HepG2 (cell line): ENCODE measurements around the gene OBP2B. TPM values are rescaled to one million over a fixed set of nuclear protein-coding genes. Genes with fewer than 3 reads are reported as not detected.

ENCODE experiments used
- ATAC-seq: fragments of 200-7000 bp; cut with Tn5 transposase; 3 replicates; pipeline ENCODE4 v1.9.1; 2020; ENCODE audit warnings: mild to moderate bottlenecking, moderate library complexity
- BruUV-seq: library from RNA; stranded (reverse); fragments of 400-500 nt; replicated peaks from 2 replicates; lab custom pipeline; 2021; lab: Mats Ljungman, UMichigan
- CTCF ChIA-PET: fragments of 300-600 bp; formaldehyde crosslinking; extraction: SDS; loops from one replicate; lab custom pipeline; 2021; ENCODE audit warnings: low total read pairs, inconsistent platforms, low intra/inter-chr PET ratio; lab: Yijun Ruan, JAX
- POLR2A ChIA-PET: fragments of 350-600 bp; sonication (Branson Sonifier 250); formaldehyde crosslinking; loops from one replicate; lab custom pipeline; 2020; ENCODE audit warnings: antibody characterized with exemption, inconsistent platforms; lab: Yijun Ruan, JAX
- DNase-seq: peaks from one replicate; pipeline ENCODE4 v3.0.0-alpha.2; 2015; ENCODE audit warnings: low spot score
- FAIRE-seq: peaks from 3 replicates; lab custom pipeline; 2011; peaks lifted over from hg19 to GRCh38; lab: Jason Lieb, UNC
- H2AFZ ChIP-seq: one replicate; pipeline ENCODE4 v1.6.1; 2011; ENCODE audit warnings: low read length, inconsistent platforms
- H3K27ac ChIP-seq: fragments of 300-600 bp; 3 replicates; pipeline ENCODE4 v1.8.0; 2011; ENCODE audit warnings: mixed run types, mild to moderate bottlenecking, mixed read lengths, low read length, inconsistent platforms; ENCODE audit not compliant: insufficient read depth; ENCODE audit errors: extremely low read length
- H3K27me3 ChIP-seq, 2 experiments: fragments of 200-600 bp in 1 of 2; 2 replicates in 1 of 2; 3 replicates in 1 of 2; pipeline versions ENCODE4 v1.6.0 to v1.8.0; 2011; ENCODE audit warnings: low read length in 2 of 2, mild to moderate bottlenecking in 2 of 2, moderate library complexity in 2 of 2, inconsistent platforms in 1 of 2; ENCODE audit not compliant: insufficient read depth in 2 of 2, control insufficient read depth in 1 of 2
- H3K36me3 ChIP-seq, 2 experiments: fragments of 200-600 bp in 1 of 2; replicated peaks in 1 of 2; 2 replicates in 1 of 2; 3 replicates in 1 of 2; pipeline versions ENCODE4 v1.5.1 to v1.8.0; 2011; ENCODE audit warnings: low read length in 2 of 2, inconsistent platforms in 1 of 2; ENCODE audit not compliant: insufficient read depth in 2 of 2, control insufficient read depth in 1 of 2
- H3K4me1 ChIP-seq: 2 replicates; pipeline ENCODE4 v1.5.1; 2012; ENCODE audit warnings: low read length, inconsistent platforms; ENCODE audit not compliant: insufficient read depth
- H3K4me2 ChIP-seq: 2 replicates; pipeline ENCODE4 v1.6.0; 2011; ENCODE audit warnings: low read depth, low read length, inconsistent platforms
- H3K4me3 ChIP-seq, 3 experiments: fragments of 200-600 bp in 1 of 3; sonication (generic), shearing (Covaris generic) in 1 of 3; replicated peaks in 1 of 3; 2 replicates each; pipeline ENCODE4 v1.5.1; 2011 to 2016; ENCODE audit warnings: low read length in 3 of 3, inconsistent platforms in 2 of 3, low read depth in 2 of 3, mild to moderate bottlenecking in 2 of 3, control low read depth in 1 of 3, mixed read lengths in 1 of 3; ENCODE audit not compliant: insufficient read depth in 1 of 3
- H3K79me2 ChIP-seq: one replicate; pipeline ENCODE4 v1.6.1; 2011; ENCODE audit warnings: low read length, inconsistent platforms; ENCODE audit not compliant: insufficient read depth
- H3K9ac ChIP-seq: 2 replicates; pipeline ENCODE4 v1.6.0; 2011; ENCODE audit warnings: mild to moderate bottlenecking, low read depth, low read length, inconsistent platforms; ENCODE audit not compliant: insufficient read depth
- H3K9me3 ChIP-seq: 2 replicates; pipeline ENCODE4 v1.5.1; 2012; ENCODE audit warnings: mild to moderate bottlenecking, low read length
- H4K20me1 ChIP-seq: 2 replicates; pipeline ENCODE4 v1.6.0; 2011; ENCODE audit warnings: inconsistent platforms, mild to moderate bottlenecking, low read length, moderate library complexity; ENCODE audit not compliant: insufficient read depth
- GTF2F1 ChIP-seq: fragments of 150-350 bp; IDR thresholded peaks from 2 replicates; pipeline ENCODE4 v1.6.1; 2014; ENCODE audit warnings: low read length
- HINFP ChIP-seq: sonication (generic); formaldehyde crosslinking; IDR thresholded peaks from 2 replicates; pipeline ENCODE4 v1.4.0; 2020; ENCODE audit warnings: low read depth, mild to moderate bottlenecking, missing genetic modification reagents
- JUND ChIP-seq: sonication (generic); formaldehyde crosslinking; IDR thresholded peaks from 2 replicates; pipeline ENCODE4 v1.8.0; 2022; ENCODE audit warnings: mild to moderate bottlenecking, missing genetic modification reagents
- NCOA5 ChIP-seq: sonication (generic); formaldehyde crosslinking; IDR thresholded peaks from 2 replicates; pipeline ENCODE4 v1.4.0; 2020; ENCODE audit warnings: missing genetic modification reagents
- SMYD3 ChIP-seq: sonication (generic); formaldehyde crosslinking; IDR thresholded peaks from 2 replicates; pipeline ENCODE4 v1.8.1; 2023; ENCODE audit warnings: mild to moderate bottlenecking, missing genetic modification reagents
- ZBTB49 ChIP-seq: sonication (generic); formaldehyde crosslinking; IDR thresholded peaks from 2 replicates; pipeline ENCODE4 v1.4.0; 2020; ENCODE audit warnings: missing genetic modification reagents, borderline replicate concordance
- ZNF124 ChIP-seq: sonication (generic); formaldehyde crosslinking; IDR thresholded peaks from 2 replicates; pipeline ENCODE4 v1.4.0; 2020; ENCODE audit warnings: missing genetic modification reagents
- ZNF33B ChIP-seq: sonication (generic); formaldehyde crosslinking; IDR thresholded peaks from 2 replicates; pipeline ENCODE4 v1.5.1; 2020; ENCODE audit warnings: mild to moderate bottlenecking, missing genetic modification reagents
- ZNF7 ChIP-seq: IDR thresholded peaks from 2 replicates; pipeline ENCODE4 v1.6.1; 2016; ENCODE audit warnings: missing biosample characterization, missing genetic modification reagents
- WGBS: methylation state at CpG from one replicate; pipeline ENCODE4 v1.1.6; 2017; ENCODE audit warnings: low lambda C conversion rate; 5-methylcytosine and 5-hydroxymethylcytosine counted together
- in situ Hi-C: cut with HindIII; loops from 2 replicates; pipeline ENCODE4 v1.10.0; 2017; ENCODE audit warnings: low pct_unique_long_range_greater_than_20kb; ENCODE audit not compliant: extremely low pct_ligation_motif_present
- intact Hi-C: fragments of 100-400 bp; cut with micrococcal nuclease; formaldehyde crosslinking; loops from one replicate; pipeline ENCODE4 v1.10.0; 2022; ENCODE audit not compliant: unreplicated experiment
- polyA plus RNA-seq, 8 experiments: library from polyadenylated mRNA; depleted of rRNA in 3 of 8; stranded (reverse) in 7 of 8; unstranded in 1 of 8; fragments of >200 nt; fragmentation: Illumina TruSeq in 4 of 8; extraction: Trizol in 4 of 8; gene quantifications; 2 replicates each; pipeline versions ENCODE4 v1.2.1 to v1.2.3, GENCODE V29; 2011 to 2016; ENCODE audit warnings: low read depth in 4 of 8, missing spikeins in 1 of 8, mixed read lengths in 1 of 8; ENCODE audit not compliant: insufficient read depth in 1 of 8
- total RNA-seq, 5 experiments: library from RNA; depleted of rRNA; stranded (reverse); fragments of >200 nt; fragmentation: Illumina TruSeq; extraction: Trizol; gene quantifications; 2 replicates each; pipeline ENCODE4 v1.2.3, GENCODE V29; 2016; ENCODE audit warnings: low read depth in 1 of 5
- TF ChIP-seq, protein P1 (sequence below): sonication (generic); formaldehyde crosslinking; IDR thresholded peaks from 2 replicates; pipeline ENCODE4 v1.4.0; 2020; ENCODE audit warnings: missing genetic modification reagents, mild to moderate bottlenecking, borderline replicate concordance
- TF ChIP-seq, protein P2 (sequence below): sonication (generic); formaldehyde crosslinking; IDR thresholded peaks from 2 replicates; pipeline ENCODE4 v1.5.1; 2020; ENCODE audit warnings: mild to moderate bottlenecking, moderate library complexity, missing genetic modification reagents

OBP2B gene
- total and polyA plus RNA-seq, 2 of the 13 experiments (the other 11 are each of a cell fraction or from before 2014, with no cell fraction given) = not detected

DNA sequence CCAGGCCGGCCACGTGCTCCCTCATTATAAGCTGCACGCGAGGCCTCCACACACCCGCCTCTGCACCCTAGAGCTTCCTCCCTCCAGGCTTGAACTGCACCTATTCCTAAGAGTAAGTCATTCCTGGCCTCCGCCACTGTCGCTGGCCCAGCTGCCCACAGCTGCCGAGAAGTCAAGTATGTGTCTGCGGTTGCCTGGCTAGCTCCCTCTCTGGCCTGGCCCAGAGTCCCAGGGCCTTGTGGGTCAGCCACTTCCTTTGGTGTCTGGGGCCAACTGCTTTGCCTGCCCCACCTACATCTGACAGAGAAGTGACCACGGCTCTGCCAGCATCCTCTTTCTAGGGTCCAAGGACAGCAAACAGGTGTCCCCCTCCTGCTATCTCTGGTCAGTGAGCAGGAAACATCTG is 47.6 kb upstream of the OBP2B start:
- H3K4me1 ChIP-seq = peaks cover 15% of the 10 kb centered on the region
- no peaks in the 10 kb centered on the region; the same call in 1 of the 2 replicates for H3K9me3 ChIP-seq
- in situ Hi-C loops = no loop called here
- H3K27me3 ChIP-seq = peaks cover 4 to 11% of the 10 kb centered on the region in 2 experiments; a peak in 2 of 5 replicates
- WGBS = 70% methylated on average over 9 of the region's 10 CpGs
- DNase-seq = no peak
- H3K79me2 ChIP-seq = no peaks in the 10 kb centered on the region
- no peak overlapping the region for H3K9ac ChIP-seq
- H3K4me3 ChIP-seq = no peak overlapping the region
- no peak for FAIRE-seq
- no peaks in the 10 kb centered on the region for H3K36me3 ChIP-seq
- CTCF ChIA-PET = no interaction called here
- no peak overlapping the region for H2AFZ ChIP-seq
- H3K4me2 ChIP-seq = no peak overlapping the region
- ATAC-seq = no peak
- no peaks in the 10 kb centered on the region for H4K20me1 ChIP-seq
- BruUV-seq = no TSS peak
- TF ChIP-seq ZNF33B (CRISPR knock-in tag) (no peak), GTF2F1 (no peak)
- TF ChIP-seq, protein P1, sequence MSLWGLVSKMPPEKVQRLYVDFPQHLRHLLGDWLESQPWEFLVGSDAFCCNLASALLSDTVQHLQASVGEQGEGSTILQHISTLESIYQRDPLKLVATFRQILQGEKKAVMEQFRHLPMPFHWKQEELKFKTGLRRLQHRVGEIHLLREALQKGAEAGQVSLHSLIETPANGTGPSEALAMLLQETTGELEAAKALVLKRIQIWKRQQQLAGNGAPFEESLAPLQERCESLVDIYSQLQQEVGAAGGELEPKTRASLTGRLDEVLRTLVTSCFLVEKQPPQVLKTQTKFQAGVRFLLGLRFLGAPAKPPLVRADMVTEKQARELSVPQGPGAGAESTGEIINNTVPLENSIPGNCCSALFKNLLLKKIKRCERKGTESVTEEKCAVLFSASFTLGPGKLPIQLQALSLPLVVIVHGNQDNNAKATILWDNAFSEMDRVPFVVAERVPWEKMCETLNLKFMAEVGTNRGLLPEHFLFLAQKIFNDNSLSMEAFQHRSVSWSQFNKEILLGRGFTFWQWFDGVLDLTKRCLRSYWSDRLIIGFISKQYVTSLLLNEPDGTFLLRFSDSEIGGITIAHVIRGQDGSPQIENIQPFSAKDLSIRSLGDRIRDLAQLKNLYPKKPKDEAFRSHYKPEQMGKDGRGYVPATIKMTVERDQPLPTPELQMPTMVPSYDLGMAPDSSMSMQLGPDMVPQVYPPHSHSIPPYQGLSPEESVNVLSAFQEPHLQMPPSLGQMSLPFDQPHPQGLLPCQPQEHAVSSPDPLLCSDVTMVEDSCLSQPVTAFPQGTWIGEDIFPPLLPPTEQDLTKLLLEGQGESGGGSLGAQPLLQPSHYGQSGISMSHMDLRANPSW = no peak
- POLR2A ChIA-PET = no interaction called here
- H3K27ac ChIP-seq = no peak overlapping the region
- intact Hi-C loops = no loop called here

DNA sequence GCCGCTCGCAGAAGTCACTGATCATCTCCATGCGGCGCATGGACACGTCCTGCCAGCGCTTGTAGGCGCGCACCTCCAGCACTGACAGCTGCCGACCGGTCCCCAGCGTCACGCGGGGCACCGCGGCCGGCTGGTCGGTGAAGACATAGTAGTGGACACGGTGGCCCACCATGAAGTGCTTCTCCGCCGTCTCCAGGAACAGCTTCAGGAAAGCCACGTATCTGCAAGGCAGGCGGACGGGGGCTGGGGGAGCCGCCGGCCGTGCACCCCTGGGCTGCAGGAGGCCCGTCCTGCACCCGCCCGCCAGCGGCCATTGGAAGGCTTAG is 47.0 kb upstream of the OBP2B start:
- ATAC-seq (no peak), FAIRE-seq (no peak), DNase-seq (no peak)
- POLR2A ChIA-PET = no interaction called here
- no peaks in the 10 kb centered on the region for H4K20me1 ChIP-seq
- H3K27me3 ChIP-seq = peaks cover 2 to 11% of the 10 kb centered on the region in 2 experiments; a peak in 2 of 5 replicates
- no peaks in the 10 kb centered on the region for H3K36me3 ChIP-seq
- H3K4me2 ChIP-seq = no peak overlapping the region
- CTCF ChIA-PET = no interaction called here
- no peak overlapping the region for H3K9ac ChIP-seq
- 86% methylated on average over 30 of the region's 30 CpGs for WGBS
- BruUV-seq = no TSS peak
- no peak overlapping the region for H3K4me3 ChIP-seq
- H3K79me2 ChIP-seq = no peaks in the 10 kb centered on the region
- H3K4me1 ChIP-seq = peaks cover 15% of the 10 kb centered on the region
- intact Hi-C loops (no loop called here), in situ Hi-C loops (no loop called here)
- no peaks in the 10 kb centered on the region; the same call in 1 of the 2 replicates for H3K9me3 ChIP-seq
- no peak overlapping the region for H3K27ac ChIP-seq
- H2AFZ ChIP-seq = no peak overlapping the region
- TF ChIP-seq ZNF7 (CRISPR knock-in tag) (no peak), NCOA5 (no peak), SMYD3 (CRISPR knock-in tag) (no peak), JUND (CRISPR knock-in tag) (no peak), ZBTB49 (CRISPR knock-in tag) (no peak), HINFP (CRISPR knock-in tag) (no peak), ZNF124 (CRISPR knock-in tag) (no peak)
- TF ChIP-seq, protein P2, sequence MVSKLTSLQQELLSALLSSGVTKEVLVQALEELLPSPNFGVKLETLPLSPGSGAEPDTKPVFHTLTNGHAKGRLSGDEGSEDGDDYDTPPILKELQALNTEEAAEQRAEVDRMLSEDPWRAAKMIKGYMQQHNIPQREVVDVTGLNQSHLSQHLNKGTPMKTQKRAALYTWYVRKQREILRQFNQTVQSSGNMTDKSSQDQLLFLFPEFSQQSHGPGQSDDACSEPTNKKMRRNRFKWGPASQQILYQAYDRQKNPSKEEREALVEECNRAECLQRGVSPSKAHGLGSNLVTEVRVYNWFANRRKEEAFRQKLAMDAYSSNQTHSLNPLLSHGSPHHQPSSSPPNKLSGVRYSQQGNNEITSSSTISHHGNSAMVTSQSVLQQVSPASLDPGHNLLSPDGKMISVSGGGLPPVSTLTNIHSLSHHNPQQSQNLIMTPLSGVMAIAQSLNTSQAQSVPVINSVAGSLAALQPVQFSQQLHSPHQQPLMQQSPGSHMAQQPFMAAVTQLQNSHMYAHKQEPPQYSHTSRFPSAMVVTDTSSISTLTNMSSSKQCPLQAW = no peak
